HepG2 (cell line): ENCODE measurements around the gene KTI12. TPM values are rescaled to one million over a fixed set of nuclear protein-coding genes. Genes with fewer than 3 reads are reported as not detected.
A peak's percentile ranks its signal among the peaks of the same experiment; 100 is the strongest.

Experiments
- ARNT2 ChIP-seq: sonication (generic); formaldehyde crosslinking; IDR thresholded peaks from 2 replicates; pipeline ENCODE4 v1.8.0; 2022; ENCODE audit warnings: mild to moderate bottlenecking, low read depth, missing genetic modification reagents, moderate library complexity
- BORCS8-MEF2B ChIP-seq: sonication (generic); formaldehyde crosslinking; IDR thresholded peaks from 2 replicates; pipeline ENCODE4 v1.8.0; 2022; ENCODE audit warnings: mild to moderate bottlenecking, missing genetic modification reagents
- CEBPB ChIP-seq: IDR thresholded peaks from 2 replicates; pipeline ENCODE4 v1.6.1; 2011; ENCODE audit warnings: low read depth, low read length, improper control_type of control experiment, borderline replicate concordance
- CREB3 ChIP-seq: sonication (generic); formaldehyde crosslinking; IDR thresholded peaks from 2 replicates; pipeline ENCODE4 v1.5.0; 2020; ENCODE audit warnings: missing genetic modification reagents
- ETS1 ChIP-seq: sonication (generic); formaldehyde crosslinking; IDR thresholded peaks from 2 replicates; pipeline ENCODE4 v1.4.0; 2020; ENCODE audit warnings: missing genetic modification reagents
- HMGXB4 ChIP-seq, 2 experiments: sonication (generic) in 1 of 2; formaldehyde crosslinking in 1 of 2; IDR thresholded peaks; 2 replicates each; pipeline versions ENCODE4 v1.4.0 to v1.6.1; 2018 to 2020; ENCODE audit warnings: missing genetic modification reagents in 2 of 2, borderline replicate concordance in 1 of 2, low read depth in 1 of 2, mild to moderate bottlenecking in 1 of 2, missing biosample characterization in 1 of 2
- KLF13 ChIP-seq: sonication (generic); formaldehyde crosslinking; IDR thresholded peaks from 2 replicates; pipeline ENCODE4 v1.4.0; 2020; ENCODE audit warnings: mild to moderate bottlenecking, missing genetic modification reagents
- MXD4 ChIP-seq: IDR thresholded peaks from 2 replicates; pipeline ENCODE4 v1.6.1; 2016; ENCODE audit warnings: mild to moderate bottlenecking, missing biosample characterization, missing genetic modification reagents
- SYNCRIP ChIP-seq: fragments of 200-400 bp; formaldehyde crosslinking; IDR thresholded peaks from 2 replicates; pipeline ENCODE4 v1.6.1; 2018; ENCODE audit warnings: mild to moderate bottlenecking, low read depth, low read length; ENCODE audit not compliant: insufficient read depth
- TBP ChIP-seq: sonication (generic); formaldehyde crosslinking; IDR thresholded peaks from 2 replicates; pipeline ENCODE4 v1.5.0; 2020; ENCODE audit warnings: missing genetic modification reagents
- TEAD3 ChIP-seq: optimal IDR thresholded peaks from 2 replicates; pipeline ENCODE3; 2016; ENCODE audit warnings: borderline replicate concordance
- UBTF ChIP-seq: sonication (generic); formaldehyde crosslinking; IDR thresholded peaks from 2 replicates; pipeline ENCODE4 v1.4.0; 2020; ENCODE audit warnings: mild to moderate bottlenecking, missing genetic modification reagents
- ZKSCAN5 ChIP-seq: sonication (generic); formaldehyde crosslinking; IDR thresholded peaks from 2 replicates; pipeline ENCODE4 v1.5.1; 2020; ENCODE audit warnings: mild to moderate bottlenecking, missing genetic modification reagents
- ZNF138 ChIP-seq: sonication (generic); formaldehyde crosslinking; IDR thresholded peaks from 2 replicates; pipeline ENCODE4 v1.5.0; 2020; ENCODE audit warnings: mild to moderate bottlenecking, low read depth, missing genetic modification reagents
- ZNF18 ChIP-seq: sonication (generic); formaldehyde crosslinking; IDR thresholded peaks from 2 replicates; pipeline ENCODE4 v1.8.0; 2022; ENCODE audit warnings: mild to moderate bottlenecking, missing genetic modification reagents; ENCODE audit not compliant: insufficient replicate concordance
- ZNF432 ChIP-seq: sonication (generic); formaldehyde crosslinking; IDR thresholded peaks from 2 replicates; pipeline ENCODE4 v1.5.0; 2020; ENCODE audit warnings: missing genetic modification reagents, mild to moderate bottlenecking, borderline replicate concordance
- ZNF781 ChIP-seq: sonication (generic); formaldehyde crosslinking; IDR thresholded peaks from 2 replicates; pipeline ENCODE4 v1.5.1; 2020; ENCODE audit warnings: borderline replicate concordance, mild to moderate bottlenecking, missing genetic modification reagents; ENCODE audit errors: not compliant biosample characterization
- ZSCAN5A ChIP-seq: sonication (generic); formaldehyde crosslinking; IDR thresholded peaks from 2 replicates; pipeline ENCODE4 v1.8.0; 2022; ENCODE audit warnings: mild to moderate bottlenecking, missing genetic modification reagents, borderline replicate concordance
- polyA plus RNA-seq, 8 experiments: library from polyadenylated mRNA; depleted of rRNA in 3 of 8; stranded (reverse) in 7 of 8; unstranded in 1 of 8; fragments of >200 nt; fragmentation: Illumina TruSeq in 4 of 8; extraction: Trizol in 4 of 8; gene quantifications; 2 replicates each; pipeline versions ENCODE4 v1.2.1 to v1.2.3, GENCODE V29; 2011 to 2016; ENCODE audit warnings: low read depth in 4 of 8, missing spikeins in 1 of 8, mixed read lengths in 1 of 8; ENCODE audit not compliant: insufficient read depth in 1 of 8
- total RNA-seq, 5 experiments: library from RNA; depleted of rRNA; stranded (reverse); fragments of >200 nt; fragmentation: Illumina TruSeq; extraction: Trizol; gene quantifications; 2 replicates each; pipeline ENCODE4 v1.2.3, GENCODE V29; 2016; ENCODE audit warnings: low read depth in 1 of 5

The KTI12 gene
- total and polyA plus RNA-seq, 2 of the 13 experiments (the other 11 are each of a cell fraction or from before 2014, with no cell fraction given): 7.4 to 10.2 TPM

GRCh38 chr1:52055066-52055865, 21.7 kb upstream of the KTI12 start, which contains the start of gene TXNDC12 (continued):
- TF ChIP-seq ZNF18 (CRISPR knock-in tag): peak; percentile 72
- peak; percentile 58; the same call in 1 of the 2 replicates for TF ChIP-seq MXD4 (CRISPR knock-in tag)
- TF ChIP-seq ZNF781 (CRISPR knock-in tag): peak; percentile 70
- no peak; the same call in 1 of the 2 replicates for TF ChIP-seq ARNT2
- no peak for TF ChIP-seq ZSCAN5A (CRISPR knock-in tag)
- peak; percentile 82 for TF ChIP-seq UBTF (CRISPR knock-in tag)
- TF ChIP-seq ETS1 (CRISPR knock-in tag): no peak
- 0 out of 2 replicates have a peak, but pooled peaks have one; percentile 26 for TF ChIP-seq ZNF138 (CRISPR knock-in tag)
- peak; percentile 33; the same call in 1 of the 2 replicates for TF ChIP-seq BORCS8-MEF2B (CRISPR knock-in tag)
- no peak for TF ChIP-seq KLF13 (CRISPR knock-in tag)
- no peak for TF ChIP-seq ZNF432 (CRISPR knock-in tag)
- peak; percentile 33; the same call in 1 of the 2 replicates for TF ChIP-seq CREB3 (CRISPR knock-in tag)
- TF ChIP-seq ZKSCAN5: no peak
- peak; percentile 92 for TF ChIP-seq CEBPB
- TF ChIP-seq SYNCRIP: no peak
- TF ChIP-seq TBP (CRISPR knock-in tag): 0 out of 2 replicates have a peak, but pooled peaks have one; percentile 30
- TF ChIP-seq TEAD3 (CRISPR knock-in tag): peak; percentile 5
- peak; percentile 61 to 80 for TF ChIP-seq HMGXB4 (CRISPR knock-in tag; IDR thresholded peaks at IDR 0.05; ENCODE audit: borderline replicate concordance in 1 of 2, low read depth in 1 of 2)
